ENCODE results near the gene MGST2. TPM values are rescaled to one million over a fixed set of nuclear protein-coding genes. Genes with fewer than 3 reads are reported as not detected.

The MGST2 gene
- total and polyA plus RNA-seq, 2 donors from 2014 or later: 62.8 to 168 TPM

DNA sequence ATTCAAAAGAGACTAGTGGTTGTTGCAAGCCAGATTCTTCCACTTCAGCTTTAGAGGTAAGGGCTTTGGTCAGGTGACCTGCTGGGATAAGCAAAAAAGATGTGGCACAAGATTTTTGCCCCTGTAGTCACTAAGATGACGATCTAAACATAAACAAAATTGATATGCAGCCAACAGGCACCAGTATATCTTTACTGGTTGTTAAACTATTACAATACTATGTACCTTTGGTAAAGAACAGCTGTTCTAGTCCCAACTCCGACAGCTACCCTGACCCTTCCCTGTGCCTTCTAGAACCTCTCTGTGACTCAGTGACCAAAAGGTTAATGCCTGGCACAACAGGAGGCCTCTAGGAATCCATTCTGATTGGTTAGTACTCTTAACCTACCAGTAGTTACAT, 59.6 kb downstream of the MGST2 start:
- FAIRE-seq (no peak), DNase-seq (no peak)
- Histone ChIP-seq H3K36me3 (ENCODE audit: control insufficient read depth in 2 of 3, insufficient read depth in 3 of 3, low read length in 3 of 3) (no peaks in the 10 kb centered on the region), H3K27me3 (ENCODE audit: control insufficient read depth, insufficient read depth, low read length) (no peaks in the 10 kb centered on the region), H3K9ac (ENCODE audit: low read length in 3 of 3) (no peak overlapping the region), H3K4me3 (ENCODE audit: low read length in 3 of 3) (no peak overlapping the region), H3K27ac (ENCODE audit: low read depth in 2 of 2, low read length in 2 of 2) (peak overlapping the region in 1 of 2 donors; percentile 10), H3K4me1 (ENCODE audit: control insufficient read depth in 2 of 3, insufficient read depth in 2 of 3, low read depth in 1 of 3, low read length in 3 of 3) (peaks cover 0 to 5% (median 0%) of the 10 kb centered on the region in 3 donors), H3K9me3 (ENCODE audit: control insufficient read depth in 2 of 3, insufficient read depth in 1 of 3, low read length in 3 of 3) (no peaks in the 10 kb centered on the region)
- TF ChIP-seq, protein P1, sequence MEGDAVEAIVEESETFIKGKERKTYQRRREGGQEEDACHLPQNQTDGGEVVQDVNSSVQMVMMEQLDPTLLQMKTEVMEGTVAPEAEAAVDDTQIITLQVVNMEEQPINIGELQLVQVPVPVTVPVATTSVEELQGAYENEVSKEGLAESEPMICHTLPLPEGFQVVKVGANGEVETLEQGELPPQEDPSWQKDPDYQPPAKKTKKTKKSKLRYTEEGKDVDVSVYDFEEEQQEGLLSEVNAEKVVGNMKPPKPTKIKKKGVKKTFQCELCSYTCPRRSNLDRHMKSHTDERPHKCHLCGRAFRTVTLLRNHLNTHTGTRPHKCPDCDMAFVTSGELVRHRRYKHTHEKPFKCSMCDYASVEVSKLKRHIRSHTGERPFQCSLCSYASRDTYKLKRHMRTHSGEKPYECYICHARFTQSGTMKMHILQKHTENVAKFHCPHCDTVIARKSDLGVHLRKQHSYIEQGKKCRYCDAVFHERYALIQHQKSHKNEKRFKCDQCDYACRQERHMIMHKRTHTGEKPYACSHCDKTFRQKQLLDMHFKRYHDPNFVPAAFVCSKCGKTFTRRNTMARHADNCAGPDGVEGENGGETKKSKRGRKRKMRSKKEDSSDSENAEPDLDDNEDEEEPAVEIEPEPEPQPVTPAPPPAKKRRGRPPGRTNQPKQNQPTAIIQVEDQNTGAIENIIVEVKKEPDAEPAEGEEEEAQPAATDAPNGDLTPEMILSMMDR (IDR thresholded peaks at IDR 0.05; ENCODE audit: borderline replicate concordance, extremely low read depth, insufficient read depth): no peak
- intact Hi-C loops (cut with DNase I): no loop called here

DNA sequence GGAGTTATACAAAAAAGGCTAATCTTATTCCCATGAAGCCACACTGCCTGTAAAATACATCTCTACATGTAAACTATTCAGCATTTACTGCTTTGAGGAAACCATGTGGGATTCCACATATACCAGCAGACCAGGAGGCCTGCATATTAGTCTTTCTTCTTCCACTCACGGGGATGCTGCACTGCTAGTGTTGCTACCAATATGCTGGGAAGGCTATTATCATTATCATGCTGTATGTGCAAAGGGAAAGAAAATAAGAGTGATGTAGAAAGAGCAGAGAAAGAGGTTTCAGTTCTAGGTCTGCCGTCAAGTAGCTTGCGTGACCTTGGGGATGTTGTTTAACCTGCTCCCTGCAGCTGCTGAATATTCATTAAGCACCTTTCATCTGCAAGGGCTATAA, 61.0 kb downstream of the MGST2 start:
- TF ChIP-seq, protein P1 (IDR thresholded peaks at IDR 0.05; ENCODE audit: borderline replicate concordance, extremely low read depth, insufficient read depth): no peak
- peak in 1 of 5 donors; percentile 28 for DNase-seq
- Histone ChIP-seq H3K4me3 (ENCODE audit: low read length in 3 of 3) (no peak overlapping the region), H3K9ac (ENCODE audit: low read length in 3 of 3) (no peak overlapping the region), H3K4me1 (ENCODE audit: control insufficient read depth in 2 of 3, insufficient read depth in 2 of 3, low read depth in 1 of 3, low read length in 3 of 3) (peaks cover 0 to 5% (median 0%) of the 10 kb centered on the region in 3 donors), H3K36me3 (ENCODE audit: control insufficient read depth in 2 of 3, insufficient read depth in 3 of 3, low read length in 3 of 3) (no peaks in the 10 kb centered on the region), H3K27ac (ENCODE audit: low read depth in 2 of 2, low read length in 2 of 2) (peak overlapping the region; percentile 13 to 68), H3K27me3 (ENCODE audit: control insufficient read depth, insufficient read depth, low read length) (no peaks in the 10 kb centered on the region), H3K9me3 (ENCODE audit: control insufficient read depth in 2 of 3, insufficient read depth in 1 of 3, low read length in 3 of 3) (no peaks in the 10 kb centered on the region)
- intact Hi-C loops (cut with DNase I): no loop called here
- no peak for FAIRE-seq

DNA sequence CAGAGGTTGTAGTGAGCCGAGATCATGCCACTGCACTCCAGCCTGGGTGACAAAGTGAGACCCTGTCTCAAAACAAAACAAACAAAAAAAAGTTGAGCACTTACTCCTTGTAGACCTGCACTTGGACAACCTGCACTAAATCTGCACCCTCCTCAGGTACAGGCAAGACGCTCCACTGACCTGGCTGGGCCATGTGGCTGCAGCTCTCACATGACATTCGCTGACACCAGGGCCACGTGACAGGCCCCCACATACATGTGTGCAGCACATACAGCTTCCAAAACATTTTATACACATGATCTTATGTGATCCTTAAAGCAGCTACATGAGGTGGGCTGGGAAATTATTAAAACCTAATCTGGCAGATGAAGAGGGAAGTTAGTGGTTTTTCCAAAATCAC, 62.5 kb downstream of the MGST2 start:
- intact Hi-C loops (cut with DNase I): no loop called here
- Histone ChIP-seq H3K36me3 (ENCODE audit: control insufficient read depth in 2 of 3, insufficient read depth in 3 of 3, low read length in 3 of 3) (no peaks in the 10 kb centered on the region), H3K27ac (ENCODE audit: low read depth in 2 of 2, low read length in 2 of 2) (no peak overlapping the region), H3K27me3 (ENCODE audit: control insufficient read depth, insufficient read depth, low read length) (no peaks in the 10 kb centered on the region), H3K9me3 (ENCODE audit: control insufficient read depth in 2 of 3, insufficient read depth in 1 of 3, low read length in 3 of 3) (no peaks in the 10 kb centered on the region), H3K4me3 (ENCODE audit: low read length in 3 of 3) (no peak overlapping the region), H3K4me1 (ENCODE audit: control insufficient read depth in 2 of 3, insufficient read depth in 2 of 3, low read depth in 1 of 3, low read length in 3 of 3) (peaks cover 0 to 5% (median 0%) of the 10 kb centered on the region in 3 donors), H3K9ac (ENCODE audit: low read length in 3 of 3) (no peak overlapping the region)
- DNase-seq: no peak
- TF ChIP-seq, protein P1 (IDR thresholded peaks at IDR 0.05; ENCODE audit: borderline replicate concordance, extremely low read depth, insufficient read depth): no peak
- FAIRE-seq: no peak

DNA sequence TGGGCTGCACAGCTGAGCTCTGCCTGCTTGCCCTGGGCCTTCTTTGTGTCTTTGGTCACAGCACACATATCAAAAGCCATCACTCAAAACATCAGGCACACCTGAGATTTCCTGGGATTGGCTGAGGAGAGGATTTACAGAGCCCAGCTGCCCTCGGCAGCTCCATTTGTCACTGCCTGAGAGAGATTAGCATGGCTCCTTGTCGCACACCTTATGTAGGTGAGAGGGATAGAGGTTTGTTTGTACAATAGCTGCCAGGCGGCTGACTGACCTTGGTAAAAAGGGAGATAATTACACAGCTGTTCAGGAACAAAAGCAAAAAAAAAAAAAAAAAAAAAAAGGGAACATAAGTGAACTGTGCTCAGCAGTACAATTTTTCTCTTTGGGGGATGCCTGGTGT, 63.2 kb downstream of the MGST2 start:
- FAIRE-seq (no peak), DNase-seq (no peak)
- Histone ChIP-seq H3K9ac (ENCODE audit: low read length in 3 of 3) (no peak overlapping the region), H3K4me3 (ENCODE audit: low read length in 3 of 3) (no peak overlapping the region), H3K27ac (ENCODE audit: low read depth in 2 of 2, low read length in 2 of 2) (no peak overlapping the region), H3K4me1 (ENCODE audit: control insufficient read depth in 2 of 3, insufficient read depth in 2 of 3, low read depth in 1 of 3, low read length in 3 of 3) (peaks cover 0 to 5% (median under 1%) of the 10 kb centered on the region in 3 donors), H3K9me3 (ENCODE audit: control insufficient read depth in 2 of 3, insufficient read depth in 1 of 3, low read length in 3 of 3) (no peaks in the 10 kb centered on the region), H3K27me3 (ENCODE audit: control insufficient read depth, insufficient read depth, low read length) (no peaks in the 10 kb centered on the region), H3K36me3 (ENCODE audit: control insufficient read depth in 2 of 3, insufficient read depth in 3 of 3, low read length in 3 of 3) (no peaks in the 10 kb centered on the region)
- TF ChIP-seq, protein P1 (IDR thresholded peaks at IDR 0.05; ENCODE audit: borderline replicate concordance, extremely low read depth, insufficient read depth): no peak
- intact Hi-C loops (cut with DNase I): no loop called here
